Measurements from ENCODE around the gene RNU1-3. TPM values are rescaled to one million over a fixed set of nuclear protein-coding genes. Genes with fewer than 3 reads are reported as not detected.
"Not testable (repeated sequence)": the region's sequence is repeated elsewhere in the genome, so short reads cannot be mapped to it uniquely, and the experiment has no call there.

Gene RNU1-3
- total and polyA plus RNA-seq, 2 experiments from 2014 or later: under 0.01 TPM; not detected in 1

GRCh38 chr1:16690971-16691682 is 24.4 kb upstream of the RNU1-3 start:
- not testable (repeated sequence) for H3K9me2 ChIP-seq (replicated peaks; ENCODE audit: insufficient read depth); DNase-seq (ENCODE audit: low spot score); H2AFZ ChIP-seq; H3K27me3 ChIP-seq; H3K36me3 ChIP-seq (replicated peaks; ENCODE audit: insufficient read depth, low read depth); H3K4me2 ChIP-seq; H3K4me3 ChIP-seq; H3K79me2 ChIP-seq; H3K9me3 ChIP-seq (ENCODE audit: low read depth); H4K20me1 ChIP-seq (ENCODE audit: insufficient read depth, poor library complexity, severe bottlenecking); H3K4me1 ChIP-seq (ENCODE audit: insufficient read depth); H3K27ac ChIP-seq
- no CpG with 5 or more reads among the region's 13 CpGs for WGBS (ENCODE audit: low lambda C conversion rate, missing lambda C conversion rate)

GRCh38 chr1:16687132-16687800 is 20.5 kb upstream of the RNU1-3 start:
- peak; percentile 11 for DNase-seq (ENCODE audit: low spot score)
- not testable (repeated sequence) for H4K20me1 ChIP-seq (ENCODE audit: insufficient read depth, poor library complexity, severe bottlenecking); H3K79me2 ChIP-seq; H2AFZ ChIP-seq; H3K4me3 ChIP-seq; H3K4me1 ChIP-seq (ENCODE audit: insufficient read depth); H3K27me3 ChIP-seq; H3K9me3 ChIP-seq (ENCODE audit: low read depth); H3K36me3 ChIP-seq (replicated peaks; ENCODE audit: insufficient read depth, low read depth); H3K9me2 ChIP-seq (replicated peaks; ENCODE audit: insufficient read depth); H3K27ac ChIP-seq; H3K4me2 ChIP-seq
- WGBS (ENCODE audit: low lambda C conversion rate, missing lambda C conversion rate): 58% methylated on average over 13 of the region's 13 CpGs

GRCh38 chr1:16685445-16686371 is 19.0 kb upstream of the RNU1-3 start:
- WGBS (ENCODE audit: low lambda C conversion rate, missing lambda C conversion rate): 89% methylated on average over 36 of the region's 37 CpGs
- not testable (repeated sequence) for H3K4me2 ChIP-seq; H3K36me3 ChIP-seq (replicated peaks; ENCODE audit: insufficient read depth, low read depth); H3K4me1 ChIP-seq (ENCODE audit: insufficient read depth); H3K4me3 ChIP-seq; DNase-seq (ENCODE audit: low spot score); H3K27ac ChIP-seq; H2AFZ ChIP-seq; H3K9me2 ChIP-seq (replicated peaks; ENCODE audit: insufficient read depth); H3K79me2 ChIP-seq; H4K20me1 ChIP-seq (ENCODE audit: insufficient read depth, poor library complexity, severe bottlenecking); H3K27me3 ChIP-seq; H3K9me3 ChIP-seq (ENCODE audit: low read depth)

- 2% methylated on average over 4 of the region's 4 CpGs for WGBS (ENCODE audit: low lambda C conversion rate, missing lambda C conversion rate)
Measured at GRCh38 chr1:16684738-16685337, 18.1 kb upstream of the RNU1-3 start.

GRCh38 chr1:16684152-16684551 is 17.4 kb upstream of the RNU1-3 start:
- H3K4me1 ChIP-seq (ENCODE audit: insufficient read depth); H3K4me3 ChIP-seq; H3K36me3 ChIP-seq (replicated peaks; ENCODE audit: insufficient read depth, low read depth); H3K79me2 ChIP-seq; H2AFZ ChIP-seq; H3K4me2 ChIP-seq; DNase-seq (ENCODE audit: low spot score); H3K27ac ChIP-seq; H3K9me2 ChIP-seq (replicated peaks; ENCODE audit: insufficient read depth); H3K27me3 ChIP-seq; H4K20me1 ChIP-seq (ENCODE audit: insufficient read depth, poor library complexity, severe bottlenecking); H3K9me3 ChIP-seq (ENCODE audit: low read depth): not testable (repeated sequence)
- 8% methylated on average over 2 of the region's 2 CpGs for whole genome bisulfite sequencing (ENCODE audit: low lambda C conversion rate, missing lambda C conversion rate)

More at GRCh38 chr1:16684738-16685337, 18.1 kb upstream of the RNU1-3 start:
- not testable (repeated sequence) for H3K27me3 ChIP-seq; H3K9me2 ChIP-seq (replicated peaks; ENCODE audit: insufficient read depth); H3K36me3 ChIP-seq (replicated peaks; ENCODE audit: insufficient read depth, low read depth); H4K20me1 ChIP-seq (ENCODE audit: insufficient read depth, poor library complexity, severe bottlenecking); H3K4me3 ChIP-seq; H3K27ac ChIP-seq; DNase-seq (ENCODE audit: low spot score); H3K9me3 ChIP-seq (ENCODE audit: low read depth); H2AFZ ChIP-seq; H3K4me2 ChIP-seq; H3K4me1 ChIP-seq (ENCODE audit: insufficient read depth); H3K79me2 ChIP-seq
- TF ChIP-seq CTCF (IDR thresholded peaks at IDR 0.05; ENCODE audit: poor library complexity): peak; percentile 52

GRCh38 chr1:16682803-16683202 is 16.1 kb upstream of the RNU1-3 start:
- H3K27ac ChIP-seq; H3K79me2 ChIP-seq; H3K4me1 ChIP-seq (ENCODE audit: insufficient read depth); H2AFZ ChIP-seq; H3K27me3 ChIP-seq; H3K36me3 ChIP-seq (replicated peaks; ENCODE audit: insufficient read depth, low read depth); H4K20me1 ChIP-seq (ENCODE audit: insufficient read depth, poor library complexity, severe bottlenecking); H3K4me3 ChIP-seq; H3K9me3 ChIP-seq (ENCODE audit: low read depth); H3K9me2 ChIP-seq (replicated peaks; ENCODE audit: insufficient read depth); DNase-seq (ENCODE audit: low spot score); H3K4me2 ChIP-seq: not testable (repeated sequence)

- not testable (repeated sequence) for H3K9me2 ChIP-seq (replicated peaks; ENCODE audit: insufficient read depth); H4K20me1 ChIP-seq (ENCODE audit: insufficient read depth, poor library complexity, severe bottlenecking); H3K27me3 ChIP-seq; H3K4me1 ChIP-seq (ENCODE audit: insufficient read depth); H3K79me2 ChIP-seq; H3K9me3 ChIP-seq (ENCODE audit: low read depth); H3K27ac ChIP-seq; H3K4me2 ChIP-seq; H3K36me3 ChIP-seq (replicated peaks; ENCODE audit: insufficient read depth, low read depth); DNase-seq (ENCODE audit: low spot score); H3K4me3 ChIP-seq; H2AFZ ChIP-seq
- WGBS (ENCODE audit: low lambda C conversion rate, missing lambda C conversion rate): 55% methylated on average over 21 of the region's 29 CpGs
Measured at GRCh38 chr1:16680366-16680765, 13.6 kb upstream of the RNU1-3 start.
